ENCODE measurements around the gene PLA2G7. TPM values are rescaled to one million over a fixed set of nuclear protein-coding genes. Genes with fewer than 3 reads are reported as not detected.

Gene PLA2G7
- total and polyA plus RNA-seq, 2 of the 4 experiments (the other 2 are of a cell fraction): not detected

- Histone ChIP-seq H3K23ac (ENCODE audit: low read depth, low read length) (no peak overlapping the region), H3K36me3 (ENCODE audit: control insufficient read depth, insufficient read depth, low read length) (no peaks in the 10 kb centered on the region), H3K14ac (replicated peaks; ENCODE audit: low read depth, low read length) (no peak overlapping the region), H2BK120ac (ENCODE audit: low read depth, low read length) (no peak overlapping the region), H2AK9ac (replicated peaks; ENCODE audit: low read depth, low read length, poor library complexity) (no peak overlapping the region), H4K8ac (ENCODE audit: low read depth in 2 of 2, low read length in 2 of 2) (no peak overlapping the region), H2AFZ (replicated peaks; ENCODE audit: low read length, poor library complexity) (no peak overlapping the region), H3K4me3 (ENCODE audit: insufficient read depth, low read depth, low read length) (no peak overlapping the region), H3K18ac (ENCODE audit: low read depth, low read length) (no peak overlapping the region), H3K4ac (ENCODE audit: low read depth, low read length) (no peak overlapping the region), H2BK15ac (ENCODE audit: low read depth, low read length) (no peak overlapping the region), H3K56ac (ENCODE audit: extremely low read depth, insufficient read depth, low read length) (no peak overlapping the region), H3K9ac (ENCODE audit: low read depth, low read length) (no peak overlapping the region), H3K9me3 (ENCODE audit: control insufficient read depth, insufficient read depth, low read length) (no peaks in the 10 kb centered on the region), H3K27ac (ENCODE audit: insufficient read depth, low read length) (no peak overlapping the region), H2BK20ac (ENCODE audit: low read depth, low read length) (no peak overlapping the region), H3K4me1 (ENCODE audit: control insufficient read depth, insufficient read depth, low read length) (no peaks in the 10 kb centered on the region), H4K5ac (ENCODE audit: low read depth, low read length) (no peak overlapping the region), H2BK5ac (ENCODE audit: low read depth, low read length, poor library complexity, severe bottlenecking) (no peak overlapping the region), H3K4me2 (ENCODE audit: low read depth, low read length) (no peak overlapping the region), H4K20me1 (ENCODE audit: insufficient read depth, low read length) (no peaks in the 10 kb centered on the region), H3K27me3 (ENCODE audit: control insufficient read depth, insufficient read depth, low read length) (no peaks in the 10 kb centered on the region), H2AK5ac (ENCODE audit: low read depth, low read length) (no peak overlapping the region), H4K91ac (ENCODE audit: insufficient read depth, low read depth, low read length) (no peak overlapping the region), H3K79me1 (ENCODE audit: low read depth in 1 of 2, low read length in 2 of 2) (no peaks in the 10 kb centered on the region), H3K9me1 (ENCODE audit: insufficient read depth, low read length) (no peaks in the 10 kb centered on the region)
- intact Hi-C loops (cut with micrococcal nuclease): no loop called here
- no peak for ATAC-seq (ENCODE audit: low read depth)
- no TSS peak for BruUV-seq (replicated peaks)
- in situ Hi-C loops (cut with MboI; ENCODE audit: low sequenced_read_pairs): no loop called here
- dilution Hi-C loops (cut with HindIII; ENCODE audit: low sequenced_read_pairs, unreplicated experiment): no loop called here
- ChIA-PET CTCF (no interaction called here), POLR2A (ENCODE audit: unreplicated experiment) (no interaction called here)
- DNase-seq: no peak
- TF ChIP-seq MAZ (IDR thresholded peaks at IDR 0.05; ENCODE audit: borderline replicate concordance, low read depth, low read length): no peak
- TF ChIP-seq BHLHE40 (IDR thresholded peaks at IDR 0.05; ENCODE audit: low read depth, low read length): no peak
- TF ChIP-seq FOS (IDR thresholded peaks at IDR 0.05; ENCODE audit: low read depth, low read length): no peak
- TF ChIP-seq CEBPB (IDR thresholded peaks at IDR 0.05; ENCODE audit: low read depth, low read length): no peak
- no peak for TF ChIP-seq CTCF (conservative IDR thresholded peaks at IDR 0.05; ENCODE audit: low read depth, low read length)
- no peak for TF ChIP-seq ELK1 (IDR thresholded peaks at IDR 0.05; ENCODE audit: borderline replicate concordance, low read depth, low read length)
- no peak for TF ChIP-seq CHD1 (IDR thresholded peaks at IDR 0.05; ENCODE audit: low read depth, low read length)
- no peak for TF ChIP-seq MAFK (IDR thresholded peaks at IDR 0.05; ENCODE audit: low read depth, low read length)
- no peak for TF ChIP-seq RCOR1 (IDR thresholded peaks at IDR 0.05; ENCODE audit: insufficient replicate concordance, low read length)
- TF ChIP-seq SMC3 (IDR thresholded peaks at IDR 0.05; ENCODE audit: low read depth, low read length): no peak
- TF ChIP-seq NFE2L2 (IDR thresholded peaks at IDR 0.05; ENCODE audit: low read depth, low read length): no peak
- no peak for TF ChIP-seq MXI1 (IDR thresholded peaks at IDR 0.05; ENCODE audit: borderline replicate concordance, low read depth, low read length)
- no peak for TF ChIP-seq POLR2A (IDR thresholded peaks at IDR 0.05; ENCODE audit: low read depth, low read length)
- no peak for TF ChIP-seq USF2 (IDR thresholded peaks at IDR 0.05; ENCODE audit: low read depth, low read length)
- no peak for TF ChIP-seq RAD21 (IDR thresholded peaks at IDR 0.05; ENCODE audit: low read length)
- TF ChIP-seq RFX5 (IDR thresholded peaks at IDR 0.05; ENCODE audit: low read depth, low read length): no peak
- 80% methylated on average over 1 of the region's 3 CpGs; no CpG with 5 or more reads in 1 of the 2 experiments for WGBS, 2 experiments (ENCODE audit: extremely low coverage in 2 of 2, insufficient read length in 1 of 2)
Measured at GRCh38 chr6:46760925-46761324, 25.8 kb upstream of the PLA2G7 start.

Data from IMR-90 (cell line).